Skeletal muscle satellite cell (primary cell): ENCODE results near the gene JUP.
A peak's percentile ranks its signal among the peaks of the same experiment; 100 is the strongest.

Experiments used
- H3K27me3 ChIP-seq: 2 replicates; pipeline ENCODE4 v1.7.0; 2013; ENCODE audit warnings: low read length; ENCODE audit not compliant: control insufficient read depth, insufficient read depth
- H3K36me3 ChIP-seq: 2 replicates; pipeline ENCODE4 v1.7.0; 2013; ENCODE audit warnings: mild to moderate bottlenecking, control low read depth, low read length; ENCODE audit not compliant: insufficient read depth
- H3K4me1 ChIP-seq: 2 replicates; pipeline ENCODE4 v1.7.0; 2013; ENCODE audit warnings: low read length; ENCODE audit not compliant: control insufficient read depth, insufficient read depth
- H3K4me2 ChIP-seq: 2 replicates; pipeline ENCODE4 v1.7.0; 2013; ENCODE audit warnings: mild to moderate bottlenecking, low read length
- H3K4me3 ChIP-seq: 2 replicates; pipeline ENCODE4 v1.7.0; 2013; ENCODE audit warnings: low read length
- H3K9ac ChIP-seq: 2 replicates; pipeline ENCODE4 v1.7.0; 2013; ENCODE audit warnings: mild to moderate bottlenecking, low read depth, low read length, moderate library complexity
- H3K9me3 ChIP-seq: replicated peaks from 2 replicates; pipeline ENCODE4 v1.7.0; 2013; ENCODE audit warnings: mild to moderate bottlenecking, control low read depth, low read length

Gene JUP

GRCh38 chr17:41775394-41776226 is 10.9 kb downstream of the JUP start:
- Histone ChIP-seq H3K9me3 (no peaks in the 10 kb centered on the region), H3K4me1 (peaks cover 26% of the 10 kb centered on the region), H3K4me2 (no peak overlapping the region), H3K4me3 (no peak overlapping the region), H3K36me3 (no peaks in the 10 kb centered on the region), H3K9ac (no peak overlapping the region), H3K27me3 (no peaks in the 10 kb centered on the region)

DNA sequence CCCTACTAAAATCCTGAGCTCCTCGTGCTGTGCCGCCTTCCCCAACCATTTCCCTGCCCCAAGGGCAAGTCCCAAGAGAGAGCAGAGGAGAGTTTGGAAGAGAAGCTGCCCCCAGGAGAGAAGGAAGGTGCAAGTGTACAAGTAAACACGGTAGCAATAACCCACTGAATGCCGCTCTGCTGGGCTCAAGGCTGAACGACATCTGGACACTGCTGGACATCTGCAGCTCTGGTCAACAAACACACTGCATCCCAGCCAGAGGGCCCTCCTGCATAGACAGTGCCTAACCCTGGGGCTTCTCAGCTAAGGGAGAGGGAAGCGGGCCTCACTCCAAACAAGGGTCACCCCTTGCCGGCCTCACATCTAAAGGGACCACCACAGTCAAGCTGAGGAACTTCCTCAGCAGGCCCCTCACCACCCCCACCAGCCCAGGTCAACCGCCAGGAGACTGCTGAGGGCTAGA is 12.7 kb downstream of the JUP start:
- Histone ChIP-seq H3K36me3 (no peaks in the 10 kb centered on the region), H3K27me3 (no peaks in the 10 kb centered on the region), H3K4me1 (peaks cover 26% of the 10 kb centered on the region), H3K4me2 (no peak overlapping the region), H3K9me3 (no peaks in the 10 kb centered on the region), H3K4me3 (no peak overlapping the region), H3K9ac (no peak overlapping the region)

- no peaks in the 10 kb centered on the region for H3K36me3 ChIP-seq
- no peaks in the 10 kb centered on the region for H3K9me3 ChIP-seq
- H3K4me2 ChIP-seq: peak overlapping the region; percentile 49
- H3K27me3 ChIP-seq: no peaks in the 10 kb centered on the region
- H3K4me3 ChIP-seq: no peak overlapping the region
- peaks cover 24% of the 10 kb centered on the region for H3K4me1 ChIP-seq
- no peak overlapping the region for H3K9ac ChIP-seq
Observed at GRCh38 chr17:41773190-41773588, 13.3 kb downstream of the JUP start.

DNA sequence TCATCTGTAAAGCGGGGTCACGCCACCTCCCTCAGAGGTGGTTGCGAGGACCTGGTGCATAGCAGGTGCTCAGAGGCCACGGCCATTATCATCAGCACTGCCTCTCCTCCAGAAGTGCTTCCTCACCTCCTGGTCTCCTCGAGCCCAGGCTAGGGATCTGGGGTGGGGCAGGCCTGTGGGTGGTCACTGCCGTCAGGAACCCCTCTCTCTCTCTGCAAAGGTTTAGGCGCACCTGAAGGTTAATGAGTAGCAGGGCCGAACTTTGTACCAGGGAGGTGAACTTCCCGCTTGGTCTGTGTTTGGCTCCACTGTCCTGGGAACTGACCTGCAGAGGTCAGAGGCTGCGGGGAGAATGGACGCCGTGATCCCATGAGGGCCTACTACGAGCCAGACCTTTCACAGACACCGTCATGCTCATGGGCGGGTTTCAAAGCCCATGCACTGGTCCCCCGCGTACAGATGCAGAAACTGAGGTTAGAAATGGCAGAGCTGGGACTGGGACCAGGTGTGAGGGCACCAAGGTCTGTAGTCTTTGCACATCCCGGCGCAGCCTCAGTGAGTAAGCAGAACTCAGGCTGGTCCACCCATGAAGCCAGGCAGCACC is 13.8 kb downstream of the JUP start:
- peaks cover 19% of the 10 kb centered on the region for H3K4me1 ChIP-seq
- no peak overlapping the region for H3K9ac ChIP-seq
- H3K36me3 ChIP-seq: no peaks in the 10 kb centered on the region
- H3K27me3 ChIP-seq: no peaks in the 10 kb centered on the region
- H3K4me2 ChIP-seq: peak overlapping the region; percentile 49
- no peak overlapping the region for H3K4me3 ChIP-seq
- H3K9me3 ChIP-seq: no peaks in the 10 kb centered on the region

DNA sequence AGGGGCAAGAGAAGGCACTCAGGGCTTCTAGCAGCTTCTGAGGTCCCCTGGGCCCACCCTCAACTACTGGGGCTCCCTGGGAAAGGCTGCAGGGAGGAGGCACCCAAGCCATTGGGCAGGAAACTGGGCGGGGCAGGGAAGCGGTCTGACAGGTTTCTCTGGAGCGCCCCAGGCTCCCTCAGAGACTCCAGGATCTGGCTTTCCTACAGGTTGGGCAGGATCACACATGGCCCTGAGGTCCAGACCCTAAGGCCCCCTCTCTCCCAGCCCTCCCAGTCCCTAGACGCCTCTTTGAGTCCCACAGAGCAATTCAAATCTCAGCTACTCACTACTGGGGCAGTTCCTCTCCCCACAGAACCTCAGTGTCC is 14.3 kb downstream of the JUP start:
- no peaks in the 10 kb centered on the region for H3K9me3 ChIP-seq
- H3K36me3 ChIP-seq: no peaks in the 10 kb centered on the region
- H3K9ac ChIP-seq: no peak overlapping the region
- no peak overlapping the region for H3K4me2 ChIP-seq
- no peaks in the 10 kb centered on the region for H3K27me3 ChIP-seq
- peaks cover 14% of the 10 kb centered on the region for H3K4me1 ChIP-seq
- H3K4me3 ChIP-seq: no peak overlapping the region

GRCh38 chr17:41771389-41772206 is 14.9 kb downstream of the JUP start:
- no peaks in the 10 kb centered on the region for H3K9me3 ChIP-seq
- H3K36me3 ChIP-seq: no peaks in the 10 kb centered on the region
- H3K4me1 ChIP-seq: peaks cover 10% of the 10 kb centered on the region
- no peak overlapping the region for H3K4me3 ChIP-seq
- H3K27me3 ChIP-seq: no peaks in the 10 kb centered on the region
- no peak overlapping the region for H3K9ac ChIP-seq
- no peak overlapping the region for H3K4me2 ChIP-seq

DNA sequence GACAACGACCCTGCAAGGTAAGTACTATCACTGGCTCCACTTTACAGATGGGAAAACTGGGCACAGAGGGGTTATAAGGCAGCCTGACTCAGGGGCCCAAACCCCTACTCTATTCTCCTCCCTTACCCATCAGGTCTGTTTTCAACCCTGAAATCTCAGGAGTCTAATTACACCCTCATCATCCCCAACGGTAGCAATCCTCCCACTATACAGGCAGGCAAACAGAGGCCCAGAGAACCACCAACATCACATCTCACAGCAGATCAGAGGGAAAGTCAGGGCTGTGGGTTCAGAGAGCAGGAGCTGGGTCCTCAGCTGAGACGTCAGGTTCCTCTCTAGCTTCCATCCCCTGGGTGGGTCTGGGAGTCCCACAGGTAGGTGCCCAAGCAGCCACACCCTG is 16.5 kb downstream of the JUP start:
- H3K36me3 ChIP-seq: no peaks in the 10 kb centered on the region
- no peak overlapping the region for H3K9ac ChIP-seq
- no peak overlapping the region for H3K4me3 ChIP-seq
- no peaks in the 10 kb centered on the region for H3K9me3 ChIP-seq
- no peaks in the 10 kb centered on the region for H3K27me3 ChIP-seq
- H3K4me1 ChIP-seq: peaks cover 10% of the 10 kb centered on the region
- H3K4me2 ChIP-seq: no peak overlapping the region

DNA sequence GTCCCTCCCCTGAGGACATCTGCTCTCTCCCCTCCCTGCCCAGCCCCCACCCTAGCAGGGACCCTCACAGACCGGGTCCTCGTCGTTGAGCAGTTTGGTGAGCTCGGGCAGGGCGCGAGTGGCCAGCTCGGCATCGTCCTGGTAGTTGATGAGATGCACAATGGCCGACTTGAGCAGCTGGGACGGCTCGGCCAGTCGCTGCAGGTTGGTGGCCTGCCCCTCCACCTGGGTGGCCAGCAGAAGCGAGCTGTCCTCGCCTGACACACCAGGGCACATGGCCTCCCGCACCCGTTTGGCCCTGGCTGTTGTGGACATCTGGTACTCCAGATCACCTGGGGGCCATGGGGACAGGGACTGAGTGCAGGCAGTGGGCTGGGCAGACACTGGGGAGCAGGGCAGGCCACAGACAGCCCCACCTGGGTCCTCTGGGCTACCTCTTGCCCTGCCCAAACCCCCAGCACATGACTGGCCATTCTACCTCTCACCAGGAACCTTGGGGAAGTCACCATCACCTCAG is 17.1 kb downstream of the JUP start:
- Histone ChIP-seq H3K9me3 (no peaks in the 10 kb centered on the region), H3K27me3 (no peaks in the 10 kb centered on the region), H3K36me3 (no peaks in the 10 kb centered on the region), H3K9ac (no peak overlapping the region), H3K4me3 (no peak overlapping the region), H3K4me2 (no peak overlapping the region), H3K4me1 (peaks cover 10% of the 10 kb centered on the region)

DNA sequence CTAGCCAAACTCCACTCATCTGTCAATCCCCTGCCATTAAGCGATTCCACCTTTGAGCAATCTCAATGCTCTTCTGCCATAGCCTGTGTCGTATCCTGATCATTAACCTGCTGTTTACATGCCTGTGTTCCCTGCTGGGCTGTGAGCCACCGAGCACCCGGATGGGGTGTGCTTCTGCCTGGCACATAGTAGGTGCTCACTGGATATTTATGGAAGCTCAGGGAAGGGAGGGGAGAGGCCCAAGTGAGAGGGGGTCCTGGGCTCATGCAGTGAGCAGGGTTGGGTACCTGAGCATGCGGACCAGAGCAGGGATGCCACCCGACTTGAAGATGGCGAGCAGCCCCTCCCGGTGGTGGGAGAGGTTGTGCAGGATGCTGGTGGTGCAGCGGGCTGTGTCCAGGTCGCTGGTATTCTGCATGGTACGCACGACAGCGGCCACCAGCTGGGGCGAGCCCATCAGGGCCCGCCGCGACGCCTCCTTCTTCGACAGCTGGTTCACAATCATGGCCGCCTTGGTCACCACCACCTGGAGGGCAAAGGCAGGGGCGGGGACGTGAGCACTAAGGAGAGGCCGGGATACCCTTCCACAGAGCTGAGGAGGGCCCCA is 17.7 kb downstream of the JUP start:
- Histone ChIP-seq H3K4me2 (no peak overlapping the region), H3K36me3 (no peaks in the 10 kb centered on the region), H3K27me3 (no peaks in the 10 kb centered on the region), H3K9me3 (no peaks in the 10 kb centered on the region), H3K4me1 (peaks cover 10% of the 10 kb centered on the region), H3K4me3 (no peak overlapping the region), H3K9ac (no peak overlapping the region)

DNA sequence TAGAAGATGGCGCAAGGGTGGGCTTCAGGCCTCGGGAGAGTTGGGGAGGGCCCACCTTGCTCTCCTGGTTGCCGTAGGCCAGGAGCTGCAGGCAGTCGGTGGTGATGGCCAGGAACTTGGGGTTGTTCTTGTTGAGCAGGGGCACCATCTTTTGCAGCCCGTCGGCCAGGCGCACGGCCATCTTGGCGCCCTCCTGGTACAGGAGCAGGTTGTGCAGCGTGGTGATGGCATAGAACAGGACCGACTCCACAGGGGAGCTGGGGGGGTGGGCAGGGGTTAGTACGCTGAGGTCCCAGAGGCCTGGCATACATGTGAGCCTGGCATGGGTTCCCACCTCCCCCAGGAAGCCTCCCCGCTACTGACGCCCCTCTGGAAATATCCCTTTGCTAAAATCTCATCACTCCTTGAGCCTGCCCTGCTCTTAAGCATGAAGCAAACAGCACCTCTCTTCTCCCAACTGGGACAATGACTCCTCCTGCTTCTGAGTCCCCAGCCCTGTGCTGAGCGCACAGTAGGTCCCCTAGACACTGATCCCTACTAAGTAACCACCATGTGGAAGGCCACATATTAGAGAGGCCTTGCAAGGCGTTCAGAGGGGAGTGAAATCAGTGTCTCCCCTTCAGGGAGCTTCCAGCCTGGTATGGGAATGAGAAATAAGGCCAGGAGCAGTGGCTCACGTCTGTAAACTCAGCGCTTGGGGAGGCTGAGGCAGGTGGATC is 19.0 kb downstream of the JUP start:
- Histone ChIP-seq H3K27me3 (no peaks in the 10 kb centered on the region), H3K36me3 (no peaks in the 10 kb centered on the region), H3K4me2 (no peak overlapping the region), H3K9me3 (no peaks in the 10 kb centered on the region), H3K4me3 (no peak overlapping the region), H3K4me1 (no peaks in the 10 kb centered on the region), H3K9ac (no peak overlapping the region)
